Testis (tissue), 3 donors: ENCODE results near the gene SFXN2. TPM values are rescaled to one million over a fixed set of nuclear protein-coding genes. Genes with fewer than 3 reads are reported as not detected.
A peak's percentile ranks its signal among the peaks of the same experiment; 100 is the strongest.

Source experiments
- DNase-seq: peaks from one replicate; pipeline ENCODE4 v3.0.0-alpha.2; 2019
- H3K27ac ChIP-seq, 2 donors: fragments of 200-600 bp; sonication (generic); one replicate each; pipeline ENCODE4 v1.5.1; 2019
- H3K27me3 ChIP-seq: fragments of 200-600 bp; sonication (generic); one replicate; pipeline ENCODE4 v1.5.1; 2019
- H3K36me3 ChIP-seq: fragments of 200-600 bp; sonication (generic); one replicate; pipeline ENCODE4 v1.5.1; 2017; ENCODE audit warnings: low read depth; ENCODE audit errors: missing control alignments
- H3K4me1 ChIP-seq: fragments of 200-600 bp; sonication (generic); one replicate; pipeline ENCODE4 v1.5.1; 2019
- H3K4me3 ChIP-seq, 2 donors: fragments of 200-600 bp; sonication (generic); one replicate each; pipeline ENCODE4 v1.5.1; 2017 to 2019
- H3K9me3 ChIP-seq: fragments of 200-600 bp; sonication (generic); one replicate; pipeline ENCODE4 v1.5.1; 2017
- POLR2A ChIP-seq: fragments of 450-650 bp; IDR thresholded peaks from one replicate; pipeline ENCODE4 v1.6.1; 2017; ENCODE audit warnings: antibody characterized with exemption, mild to moderate bottlenecking, moderate library complexity
- WGBS, 2 donors: methylation state at CpG; one replicate each; pipeline ENCODE4 v1.1.5; 2018; 5-methylcytosine and 5-hydroxymethylcytosine counted together
- intact Hi-C: fragments of 100-400 bp; cut with DNase I; formaldehyde crosslinking; loops from one replicate; pipeline ENCODE4 v1.15.1; 2023; ENCODE audit warnings: low total_unique reads
- polyA plus RNA-seq: library from polyadenylated mRNA; stranded (reverse); fragments of 350-450 nt; fragmentation: Illumina TruSeq; extraction: RNeasy Lipid Tissue Mini Kit (QIAGEN cat#74804); gene quantifications from one replicate; pipeline ENCODE4 v1.2.3, GENCODE V29; 2014; ENCODE audit warnings: low read depth, low replicate concordance; ENCODE audit not compliant: insufficient read depth
- total RNA-seq, 2 donors: library from RNA; depleted of rRNA; stranded (reverse); fragments of >200 nt; gene quantifications; one replicate each; pipeline ENCODE4 v1.2.3, GENCODE V29; 2016
- TF ChIP-seq, protein P1 (sequence below), 3 experiments: fragments of 450-650 bp in 2 of 3; fragments of 200-600 bp in 1 of 3; sonication (generic) in 1 of 3; IDR thresholded peaks; one replicate each; pipeline ENCODE4 v1.5.1; 2016 to 2019; ENCODE audit warnings: antibody characterized with exemption in 3 of 3, mild to moderate bottlenecking in 2 of 3, moderate library complexity in 1 of 3

Gene SFXN2
- total and polyA plus RNA-seq, 3 donors from 2014 or later, result 4.4 to 9.8 (median 5.6) TPM

DNA sequence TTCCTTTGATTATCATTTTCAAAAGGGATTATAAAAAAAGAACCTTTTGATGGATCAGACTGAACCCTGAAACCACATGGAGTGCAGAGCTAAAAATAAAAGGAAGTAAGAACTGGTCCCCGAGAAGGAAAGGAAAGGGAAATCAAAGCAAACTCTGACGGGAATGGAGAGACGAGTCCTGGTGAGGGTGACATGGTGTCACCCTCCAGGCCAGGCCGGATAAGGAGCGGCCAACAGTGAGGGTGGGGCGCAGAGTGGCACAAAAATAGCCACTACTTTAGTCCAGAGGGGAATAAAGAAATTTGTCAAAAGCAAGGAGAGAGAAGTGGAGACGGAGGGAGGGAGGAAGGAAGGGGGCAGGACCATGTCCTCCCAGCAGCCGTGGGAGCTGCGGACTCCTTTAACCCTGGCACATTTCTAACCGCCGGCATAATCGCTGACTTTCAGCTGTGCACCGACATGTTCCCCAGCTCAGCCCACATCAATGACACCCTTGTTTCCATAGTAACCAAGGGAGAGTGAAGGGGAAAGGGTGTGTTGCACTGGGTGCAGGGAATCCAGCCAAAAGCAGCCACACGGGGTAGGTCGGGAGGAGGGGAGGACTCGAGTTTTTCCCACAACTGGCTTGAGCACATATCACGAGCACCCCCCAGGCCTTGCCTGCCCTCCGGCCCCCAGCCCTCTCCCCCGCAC lies 40.5 kb upstream of the SFXN2 start:
- peak; percentile 66 for DNase-seq
- Histone ChIP-seq H3K27ac (peak overlapping the region; percentile 46 to 84), H3K4me3 (no peak overlapping the region), H3K36me3 (no peaks in the 10 kb centered on the region), H3K27me3 (no peaks in the 10 kb centered on the region), H3K9me3 (no peaks in the 10 kb centered on the region), H3K4me1 (peaks cover 70% of the 10 kb centered on the region)
- TF ChIP-seq POLR2A, result no peak
- intact Hi-C loops, result no loop called here
- WGBS, 2 donors, result 22 to 24% methylated on average over 19 of the region's 19 CpGs

DNA sequence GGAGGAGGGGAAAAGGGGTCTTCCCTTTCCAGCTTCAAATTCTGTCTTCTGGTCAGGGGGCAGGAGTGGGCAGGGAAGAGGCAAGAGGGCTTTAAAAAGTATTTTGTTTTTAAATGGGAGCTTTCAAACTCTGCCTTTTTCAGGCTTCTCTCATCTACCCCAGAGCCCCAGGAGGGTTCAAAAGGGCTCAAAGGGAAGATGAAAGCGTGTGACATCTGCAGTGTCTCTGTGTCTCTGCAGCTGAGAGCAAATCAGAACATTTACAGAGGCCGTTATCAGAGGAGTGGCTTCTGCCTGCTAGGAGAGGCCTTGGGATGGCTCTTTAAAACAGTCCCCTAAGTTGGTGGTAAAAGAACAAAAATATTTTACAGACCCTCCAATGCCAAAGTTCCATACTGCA lies 39.9 kb upstream of the SFXN2 start:
- Histone ChIP-seq H3K27me3 (no peaks in the 10 kb centered on the region), H3K36me3 (no peaks in the 10 kb centered on the region), H3K27ac (peak overlapping the region; percentile 46 to 84), H3K4me1 (peaks cover 76% of the 10 kb centered on the region), H3K9me3 (no peaks in the 10 kb centered on the region), H3K4me3 (no peak overlapping the region)
- WGBS, 2 donors, result 14 to 28% methylated on average over 2 of the region's 2 CpGs
- DNase-seq, result no peak
- TF ChIP-seq, protein P1, sequence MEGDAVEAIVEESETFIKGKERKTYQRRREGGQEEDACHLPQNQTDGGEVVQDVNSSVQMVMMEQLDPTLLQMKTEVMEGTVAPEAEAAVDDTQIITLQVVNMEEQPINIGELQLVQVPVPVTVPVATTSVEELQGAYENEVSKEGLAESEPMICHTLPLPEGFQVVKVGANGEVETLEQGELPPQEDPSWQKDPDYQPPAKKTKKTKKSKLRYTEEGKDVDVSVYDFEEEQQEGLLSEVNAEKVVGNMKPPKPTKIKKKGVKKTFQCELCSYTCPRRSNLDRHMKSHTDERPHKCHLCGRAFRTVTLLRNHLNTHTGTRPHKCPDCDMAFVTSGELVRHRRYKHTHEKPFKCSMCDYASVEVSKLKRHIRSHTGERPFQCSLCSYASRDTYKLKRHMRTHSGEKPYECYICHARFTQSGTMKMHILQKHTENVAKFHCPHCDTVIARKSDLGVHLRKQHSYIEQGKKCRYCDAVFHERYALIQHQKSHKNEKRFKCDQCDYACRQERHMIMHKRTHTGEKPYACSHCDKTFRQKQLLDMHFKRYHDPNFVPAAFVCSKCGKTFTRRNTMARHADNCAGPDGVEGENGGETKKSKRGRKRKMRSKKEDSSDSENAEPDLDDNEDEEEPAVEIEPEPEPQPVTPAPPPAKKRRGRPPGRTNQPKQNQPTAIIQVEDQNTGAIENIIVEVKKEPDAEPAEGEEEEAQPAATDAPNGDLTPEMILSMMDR (IDR thresholded peaks at IDR 0.05), result no peak
- TF ChIP-seq POLR2A, result no peak
- intact Hi-C loops, result no loop called here

DNA sequence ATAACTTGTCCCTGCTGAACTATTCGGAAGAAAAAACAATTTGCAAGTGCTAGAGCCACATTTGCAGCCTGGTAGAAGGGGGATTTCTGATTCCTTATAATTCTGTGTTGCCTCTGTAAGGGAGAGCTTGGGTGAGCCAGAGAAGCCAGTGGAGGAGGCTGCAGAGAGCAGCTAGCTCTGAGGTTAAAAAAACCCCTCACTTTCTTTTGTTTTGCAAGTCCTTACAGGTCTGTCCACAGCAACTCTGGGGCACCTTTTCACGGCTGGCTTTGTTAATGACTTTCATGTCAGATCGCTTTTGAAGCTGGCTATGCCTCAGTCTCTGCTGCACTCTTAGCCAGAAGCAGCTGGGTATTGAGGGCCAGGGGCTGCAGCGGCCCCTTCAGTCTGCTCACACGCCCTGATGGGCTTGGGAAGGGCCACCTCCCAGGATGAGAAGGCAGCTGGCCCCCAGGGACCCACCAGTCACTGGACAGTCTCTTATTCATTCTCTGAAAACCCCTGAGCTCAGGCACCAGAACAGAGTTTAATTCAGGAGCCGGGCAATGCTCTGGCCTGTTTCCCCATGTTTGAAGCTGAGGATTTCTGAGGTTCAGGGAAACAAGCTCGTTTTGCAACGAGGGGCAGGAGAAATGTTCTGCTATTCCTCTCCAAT lies 39.3 kb upstream of the SFXN2 start:
- intact Hi-C loops, result no loop called here
- no peaks in the 10 kb centered on the region for H3K9me3 ChIP-seq
- no peak for DNase-seq
- no peak overlapping the region for H3K4me3 ChIP-seq
- H3K27me3 ChIP-seq, result no peaks in the 10 kb centered on the region
- TF ChIP-seq POLR2A, result no peak
- TF ChIP-seq, protein P1 (IDR thresholded peaks at IDR 0.05), result no peak
- WGBS, 2 donors, result 48 to 66% methylated on average over 8 of the region's 8 CpGs
- H3K27ac ChIP-seq, result peak overlapping the region; percentile 61 to 84
- peaks cover 76% of the 10 kb centered on the region for H3K4me1 ChIP-seq
- no peaks in the 10 kb centered on the region for H3K36me3 ChIP-seq

DNA sequence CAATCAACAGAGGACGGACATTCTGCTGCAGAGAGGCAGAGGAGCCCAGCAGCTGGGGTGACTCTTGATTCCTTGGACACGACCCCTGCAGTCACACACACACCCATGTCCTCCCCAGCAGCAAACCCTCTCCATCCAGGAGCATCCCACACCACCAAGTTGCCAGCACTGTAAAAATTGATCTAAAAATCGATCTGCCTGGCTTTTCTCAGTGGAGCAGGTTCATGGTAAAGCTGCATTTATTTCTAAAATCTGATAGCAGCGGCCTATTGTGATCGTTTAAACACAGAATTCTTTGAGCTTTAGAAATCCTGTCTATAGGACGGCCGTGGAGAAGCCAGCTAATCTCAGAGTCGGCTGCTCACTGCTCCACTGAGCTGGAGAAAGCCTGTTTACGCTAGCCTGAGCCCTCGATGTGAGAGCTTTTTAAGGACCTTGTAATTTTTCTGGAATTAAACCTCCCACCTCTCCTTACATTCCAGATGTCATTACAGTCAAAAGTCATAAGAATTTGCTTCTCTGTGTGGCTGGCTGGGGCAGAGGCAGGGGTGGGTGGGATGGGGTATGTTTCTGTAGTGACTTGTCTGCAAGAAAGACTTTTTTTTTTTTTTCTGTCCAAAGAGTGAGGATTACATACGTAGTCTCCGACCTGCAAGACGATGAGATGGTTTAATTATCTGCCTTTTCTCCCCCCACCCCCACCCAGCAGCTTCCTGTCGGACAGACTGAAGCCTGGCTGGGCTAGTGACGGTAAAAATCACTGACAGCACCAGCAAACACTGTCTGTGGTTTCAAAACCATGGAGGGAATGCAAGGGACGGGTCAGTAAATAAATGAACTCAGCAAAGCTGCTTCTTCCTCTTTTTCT lies 38.5 kb upstream of the SFXN2 start:
- WGBS, 2 donors, result 34 to 54% methylated on average over 16 of the region's 16 CpGs
- no peak for DNase-seq

More for the DNA sequence above, 38.5 kb upstream of the SFXN2 start:
- no peaks in the 10 kb centered on the region for H3K9me3 ChIP-seq
- H3K4me3 ChIP-seq, result no peak overlapping the region
- no peaks in the 10 kb centered on the region for H3K36me3 ChIP-seq
- no peaks in the 10 kb centered on the region for H3K27me3 ChIP-seq
- peaks cover 74% of the 10 kb centered on the region for H3K4me1 ChIP-seq
- TF ChIP-seq, protein P1 (IDR thresholded peaks at IDR 0.05), result no peak
- no peak for TF ChIP-seq POLR2A
- intact Hi-C loops, result no loop called here
- peak overlapping the region; percentile 61 to 84 for H3K27ac ChIP-seq
